Astrocyte of the cerebellum (primary cell): ENCODE results near the gene XG.
"Not testable (repeated sequence)": the region's sequence is repeated elsewhere in the genome, so short reads cannot be mapped to it uniquely, and the experiment has no call there.

Experiments used
- DNase-seq: peaks from one replicate; pipeline ENCODE4 v3.0.0-alpha.2; 2011; ENCODE audit warnings: low read depth
- H3K4me3 ChIP-seq: 2 replicates; pipeline ENCODE4 v1.5.1; 2011; ENCODE audit warnings: mild to moderate bottlenecking, low read depth, low read length, moderate library complexity
- CTCF ChIP-seq: IDR thresholded peaks from 2 replicates; pipeline ENCODE4 v1.5.1; 2012; ENCODE audit warnings: low read length, low read depth, moderate library complexity, mild to moderate bottlenecking; ENCODE audit errors: missing control alignments
- in situ Hi-C: cut with HindIII; loops from 2 replicates; pipeline ENCODE4 v1.10.0; 2017; ENCODE audit warnings: low sequenced_read_pairs

XG gene

DNA sequence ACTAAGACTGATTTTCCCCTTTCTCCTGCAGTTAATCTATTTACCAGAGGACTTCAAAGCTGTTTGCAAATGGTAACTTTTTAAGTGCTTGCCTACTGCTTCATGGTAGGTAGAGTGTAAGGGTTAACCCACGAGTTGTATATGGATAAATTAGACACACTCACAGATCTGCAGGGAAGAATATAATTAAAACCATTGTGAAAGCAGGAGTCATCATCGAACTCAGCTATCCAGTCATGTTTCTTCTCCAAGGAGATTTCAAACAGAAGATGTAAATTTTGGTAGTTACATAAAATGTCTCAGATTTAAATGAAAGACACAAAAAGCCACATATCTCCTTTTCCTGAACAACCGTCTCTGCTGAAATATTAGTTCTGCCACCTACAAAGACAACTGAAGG is 549 bp upstream of the XG start:
- no peak for TF ChIP-seq CTCF
- DNase-seq, result no peak

DNA sequence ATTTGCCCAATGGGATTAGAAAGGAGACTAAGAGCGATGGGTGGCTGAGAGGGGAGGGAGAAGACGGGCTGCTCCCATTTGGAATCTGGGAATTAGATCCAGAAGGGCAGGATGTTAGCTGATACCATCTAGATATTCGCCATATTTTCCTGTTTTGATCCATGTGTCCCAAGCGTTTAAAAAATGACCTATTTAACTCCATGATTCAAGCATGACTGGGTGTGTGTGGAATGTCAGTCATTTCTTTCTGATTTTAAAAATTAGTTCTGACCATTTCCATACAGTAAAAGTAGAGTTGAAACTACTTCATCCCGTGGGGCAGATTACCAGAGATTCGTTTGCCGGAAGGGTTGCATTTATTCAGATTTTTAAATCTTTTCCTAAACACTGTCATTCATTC is 601 bp downstream of the XG start:
- H3K4me3 ChIP-seq, DNase-seq, in situ Hi-C loops: not testable (repeated sequence)

More for the DNA sequence above, 549 bp upstream of the XG start:
- in situ Hi-C loops, result no loop called here
- H3K4me3 ChIP-seq, result no peak overlapping the region

DNA sequence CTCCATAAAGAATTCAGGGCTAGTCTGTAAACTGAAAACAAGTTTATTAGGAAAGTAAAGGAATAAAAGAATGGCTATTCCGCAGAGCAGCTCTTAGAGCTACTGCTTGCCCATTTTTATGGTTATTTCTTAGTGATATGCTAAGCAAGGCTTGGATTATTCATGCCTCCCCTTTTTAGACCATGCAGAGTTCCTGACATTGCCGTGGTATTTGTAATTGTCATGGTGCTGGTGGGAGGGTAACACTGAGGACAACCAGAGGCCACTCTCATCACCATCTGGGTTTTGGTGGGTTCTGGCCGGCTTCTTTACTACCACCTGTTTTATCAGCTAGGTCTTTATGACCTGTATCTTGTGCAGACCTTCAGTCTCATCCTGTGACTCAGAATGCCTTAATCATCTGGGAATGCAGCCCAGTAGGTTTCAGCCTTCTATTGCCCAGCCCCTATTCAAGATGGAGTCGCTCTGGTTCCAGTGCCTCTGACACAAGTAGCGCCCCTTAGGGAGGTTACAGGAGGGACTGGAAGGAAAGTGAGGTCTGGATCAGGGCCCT is 3.4 kb downstream of the XG start:
- H3K4me3 ChIP-seq, DNase-seq, in situ Hi-C loops: not testable (repeated sequence)

DNA sequence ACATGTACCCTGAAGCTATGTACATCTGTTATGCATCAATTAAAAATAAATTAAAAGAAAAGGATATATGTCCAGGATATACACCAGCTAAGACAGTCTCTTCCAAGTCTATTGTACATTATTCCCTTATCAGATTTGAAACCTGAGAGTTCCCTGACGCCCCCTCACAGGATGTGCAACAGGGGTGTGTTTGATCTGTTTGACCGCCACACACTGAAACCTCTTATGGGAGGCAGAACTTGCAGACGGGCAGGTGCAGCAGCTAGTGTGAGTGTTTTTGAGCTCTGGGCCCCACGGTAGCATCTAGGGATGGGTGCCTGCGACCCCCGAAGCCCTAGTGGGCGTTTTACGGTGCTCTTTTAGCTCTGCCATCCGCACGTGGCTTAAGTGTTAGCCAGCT is 4.7 kb downstream of the XG start:
- no peak for TF ChIP-seq CTCF
- no peak overlapping the region for H3K4me3 ChIP-seq
- no peak for DNase-seq
- in situ Hi-C loops, result no loop called here

DNA sequence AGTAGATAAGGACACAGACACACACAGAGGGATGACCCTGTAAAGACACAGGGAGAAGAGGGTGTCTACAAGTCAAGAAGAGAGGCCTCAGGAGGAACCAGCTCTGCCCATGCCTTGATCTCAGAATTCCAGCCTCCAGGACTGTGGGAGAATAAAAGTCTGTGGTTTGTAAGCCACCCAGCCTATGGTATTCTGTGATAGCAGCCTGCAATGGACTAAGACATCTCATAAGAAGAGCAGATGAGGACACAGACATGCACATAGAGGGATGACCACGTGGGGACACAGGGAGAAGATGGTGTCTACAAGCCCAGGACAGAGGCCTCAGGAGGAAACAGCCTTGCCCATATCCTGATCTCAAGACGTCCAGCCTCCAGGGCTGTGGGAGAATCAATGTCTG is 9.4 kb downstream of the XG start:
- H3K4me3 ChIP-seq, result no peak overlapping the region
- in situ Hi-C loops, result no loop called here
- DNase-seq, result no peak
- TF ChIP-seq CTCF, result no peak

DNA sequence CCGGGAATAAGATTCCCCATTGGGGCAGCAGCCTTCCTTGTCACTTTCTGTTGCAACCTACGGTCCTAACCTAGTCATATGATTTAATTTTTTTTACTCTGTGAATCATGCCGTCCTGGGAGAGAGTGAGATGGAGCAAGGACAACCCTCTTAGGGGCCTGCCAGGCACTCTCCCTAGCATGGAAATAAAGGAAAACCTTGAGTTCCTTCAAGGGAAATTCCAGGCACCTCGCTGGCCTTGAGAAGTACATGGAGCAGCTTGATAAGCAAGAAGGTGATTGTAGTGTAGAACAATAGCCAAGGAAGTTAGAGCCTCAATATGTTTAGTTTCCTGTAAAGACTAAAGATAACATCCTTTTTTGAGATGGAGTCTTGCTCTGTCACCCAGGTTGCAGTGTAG is 10.8 kb downstream of the XG start:
- DNase-seq, in situ Hi-C loops, H3K4me3 ChIP-seq: not testable (repeated sequence)

- H3K4me3 ChIP-seq, in situ Hi-C loops: not testable (repeated sequence)
Measured at GRCh38 chrX:2764766-2765548, 13.1 kb downstream of the XG start.

GRCh38 chrX:2765549-2765830 is 13.7 kb downstream of the XG start:
- H3K4me3 ChIP-seq, result no peak overlapping the region
- in situ Hi-C loops, result no loop called here
- TF ChIP-seq CTCF, result no peak
- DNase-seq, result no peak

More at GRCh38 chrX:2764766-2765548, 13.1 kb downstream of the XG start:
- DNase-seq, result not testable (repeated sequence)

- in situ Hi-C loops, result no loop called here
- no peak for TF ChIP-seq CTCF
- H3K4me3 ChIP-seq, result no peak overlapping the region
- no peak for DNase-seq
Measured at GRCh38 chrX:2766906-2767305, 15.1 kb downstream of the XG start.
